ENCODE data around the gene SPDEF. TPM values are rescaled to one million over a fixed set of nuclear protein-coding genes. Genes with fewer than 3 reads are reported as not detected.

Gene SPDEF
- total RNA-seq, 1 experiment from 2014 or later = not detected

GRCh38 chr6:34511214-34511914 lies 44.8 kb downstream of the SPDEF start:
- ChIA-PET CTCF (interaction anchor here (0.6 kb wide), 1 partner anchor 210 kb away, joined by 5 read pairs; no protein-coding TSS in a partner anchor), POLR2A (interaction anchor here (0.6 to 0.7 kb wide), 2 partner anchors 49 to 752 kb away, joined by 3 read pairs; no protein-coding TSS in a partner anchor)
- no peaks in the 10 kb centered on the region for H3K9me3 Mint-ChIP-seq (ENCODE audit: unreplicated experiment)

GRCh38 chr6:34510299-34510698 lies 45.8 kb downstream of the SPDEF start:
- DNase-seq (ENCODE audit: unreplicated experiment) = no peak
- intact Hi-C loops (cut with micrococcal nuclease) = no loop called here
- Mint-ChIP-seq H3K36me3 (ENCODE audit: insufficient read depth, unreplicated experiment) (no peaks in the 10 kb centered on the region), H3K4me3 (ENCODE audit: unreplicated experiment) (no peak overlapping the region), H3K27me3 (ENCODE audit: insufficient read depth, unreplicated experiment) (peaks cover 11% of the 10 kb centered on the region), H3K9me3 (ENCODE audit: unreplicated experiment) (no peaks in the 10 kb centered on the region), H3K27ac (ENCODE audit: low read depth, unreplicated experiment) (no peak overlapping the region), H3K4me1 (ENCODE audit: insufficient read depth, unreplicated experiment) (no peaks in the 10 kb centered on the region)
- CTCF ChIA-PET = interaction anchor here (0.8 kb wide), 1 partner anchor 629 kb away, joined by 3 read pairs; no protein-coding TSS in a partner anchor
- POLR2A ChIA-PET = no interaction called here
- no TSS peak for BruUV-seq (replicated peaks)
- TF ChIP-seq CTCF (IDR thresholded peaks at IDR 0.05; ENCODE audit: unreplicated experiment) = no peak

More at GRCh38 chr6:34511214-34511914, 44.8 kb downstream of the SPDEF start:
- no peak overlapping the region for H3K27ac Mint-ChIP-seq (ENCODE audit: low read depth, unreplicated experiment)
- H3K27me3 Mint-ChIP-seq (ENCODE audit: insufficient read depth, unreplicated experiment) = peaks cover 11% of the 10 kb centered on the region
- intact Hi-C loops (cut with micrococcal nuclease) = no loop called here
- H3K4me1 Mint-ChIP-seq (ENCODE audit: insufficient read depth, unreplicated experiment) = no peaks in the 10 kb centered on the region
- no peak overlapping the region for H3K4me3 Mint-ChIP-seq (ENCODE audit: unreplicated experiment)
- H3K36me3 Mint-ChIP-seq (ENCODE audit: insufficient read depth, unreplicated experiment) = no peaks in the 10 kb centered on the region
- DNase-seq (ENCODE audit: unreplicated experiment) = no peak
- BruUV-seq (replicated peaks) = no TSS peak
- no peak for TF ChIP-seq CTCF (IDR thresholded peaks at IDR 0.05; ENCODE audit: unreplicated experiment)

GRCh38 chr6:34509782-34510181 lies 46.3 kb downstream of the SPDEF start:
- H3K27ac Mint-ChIP-seq (ENCODE audit: low read depth, unreplicated experiment) = no peak overlapping the region
- CTCF ChIA-PET = interaction anchor here (0.8 kb wide), 1 partner anchor 630 kb away, joined by 3 read pairs; no protein-coding TSS in a partner anchor
- peaks cover 10% of the 10 kb centered on the region for H3K27me3 Mint-ChIP-seq (ENCODE audit: insufficient read depth, unreplicated experiment)
- no TSS peak for BruUV-seq (replicated peaks)
- POLR2A ChIA-PET = no interaction called here
- no peaks in the 10 kb centered on the region for H3K9me3 Mint-ChIP-seq (ENCODE audit: unreplicated experiment)
- no peaks in the 10 kb centered on the region for H3K4me1 Mint-ChIP-seq (ENCODE audit: insufficient read depth, unreplicated experiment)
- H3K4me3 Mint-ChIP-seq (ENCODE audit: unreplicated experiment) = no peak overlapping the region
- intact Hi-C loops (cut with micrococcal nuclease) = no loop called here
- no peaks in the 10 kb centered on the region for H3K36me3 Mint-ChIP-seq (ENCODE audit: insufficient read depth, unreplicated experiment)
- TF ChIP-seq CTCF (IDR thresholded peaks at IDR 0.05; ENCODE audit: unreplicated experiment) = no peak
- no peak for DNase-seq (ENCODE audit: unreplicated experiment)

GRCh38 chr6:34508425-34508824 lies 47.7 kb downstream of the SPDEF start:
- H3K9me3 Mint-ChIP-seq (ENCODE audit: unreplicated experiment) = no peaks in the 10 kb centered on the region
- no peak overlapping the region for H3K27ac Mint-ChIP-seq (ENCODE audit: low read depth, unreplicated experiment)
- no peaks in the 10 kb centered on the region for H3K36me3 Mint-ChIP-seq (ENCODE audit: insufficient read depth, unreplicated experiment)
- DNase-seq (ENCODE audit: unreplicated experiment) = no peak
- no peaks in the 10 kb centered on the region for H3K27me3 Mint-ChIP-seq (ENCODE audit: insufficient read depth, unreplicated experiment)
- intact Hi-C loops (cut with micrococcal nuclease) = no loop called here
- no peak for TF ChIP-seq CTCF (IDR thresholded peaks at IDR 0.05; ENCODE audit: unreplicated experiment)
- no peak overlapping the region for H3K4me3 Mint-ChIP-seq (ENCODE audit: unreplicated experiment)
- CTCF ChIA-PET = interaction anchor here (0.7 to 1.1 kb wide), 2 partner anchors 25 to 101 kb away, joined by 3 read pairs; no protein-coding TSS in a partner anchor
- BruUV-seq (replicated peaks) = no TSS peak
- POLR2A ChIA-PET = interaction anchor here (0.7 to 1.0 kb wide), 2 partner anchors 11 to 25 kb away, joined by 3 read pairs; no protein-coding TSS in a partner anchor
- no peaks in the 10 kb centered on the region for H3K4me1 Mint-ChIP-seq (ENCODE audit: insufficient read depth, unreplicated experiment)

All from MCF 10A (cell line).